ENCODE data around the gene SMO.

SMO gene

GRCh38 chr7:129159539-129159938 is 28.9 kb upstream of the SMO start:
- no peaks in the 10 kb centered on the region for H3K9me2 ChIP-seq (ENCODE audit: low read depth, low read length)
- no peak overlapping the region for H3K9ac ChIP-seq (ENCODE audit: low read length)
- H2AFZ ChIP-seq (ENCODE audit: low read length), result no peak overlapping the region
- TF ChIP-seq EZH2 (IDR thresholded peaks at IDR 0.05; ENCODE audit: borderline replicate concordance, low read length) (no peak), CTCF (IDR thresholded peaks at IDR 0.05; ENCODE audit: low read length) (no peak)
- H3K4me1 ChIP-seq (ENCODE audit: insufficient read depth, low read length, severe bottlenecking), result peaks cover 9% of the 10 kb centered on the region
- no peak overlapping the region for H3K27ac ChIP-seq (ENCODE audit: low read depth, low read length, poor library complexity, severe bottlenecking)
- no peaks in the 10 kb centered on the region for H3K79me2 ChIP-seq (ENCODE audit: insufficient read depth, low read length)
- 0 out of 2 replicates have a peak, but pooled peaks cover 3% of the 10 kb centered on the region for H3K36me3 ChIP-seq (ENCODE audit: insufficient read depth, low read length)
- no peaks in the 10 kb centered on the region for H3K27me3 ChIP-seq (ENCODE audit: insufficient read depth, low read length)
- H3K9me3 ChIP-seq (ENCODE audit: low read length), result no peaks in the 10 kb centered on the region
- H3F3A ChIP-seq (ENCODE audit: insufficient read depth, low read length), result no peaks in the 10 kb centered on the region
- H3K4me2 ChIP-seq (ENCODE audit: low read length), result no peak overlapping the region
- H4K20me1 ChIP-seq (ENCODE audit: insufficient read depth, low read length), result no peaks in the 10 kb centered on the region
- H3K4me3 ChIP-seq (ENCODE audit: low read depth, low read length, poor library complexity, severe bottlenecking), result no peak overlapping the region

DNA sequence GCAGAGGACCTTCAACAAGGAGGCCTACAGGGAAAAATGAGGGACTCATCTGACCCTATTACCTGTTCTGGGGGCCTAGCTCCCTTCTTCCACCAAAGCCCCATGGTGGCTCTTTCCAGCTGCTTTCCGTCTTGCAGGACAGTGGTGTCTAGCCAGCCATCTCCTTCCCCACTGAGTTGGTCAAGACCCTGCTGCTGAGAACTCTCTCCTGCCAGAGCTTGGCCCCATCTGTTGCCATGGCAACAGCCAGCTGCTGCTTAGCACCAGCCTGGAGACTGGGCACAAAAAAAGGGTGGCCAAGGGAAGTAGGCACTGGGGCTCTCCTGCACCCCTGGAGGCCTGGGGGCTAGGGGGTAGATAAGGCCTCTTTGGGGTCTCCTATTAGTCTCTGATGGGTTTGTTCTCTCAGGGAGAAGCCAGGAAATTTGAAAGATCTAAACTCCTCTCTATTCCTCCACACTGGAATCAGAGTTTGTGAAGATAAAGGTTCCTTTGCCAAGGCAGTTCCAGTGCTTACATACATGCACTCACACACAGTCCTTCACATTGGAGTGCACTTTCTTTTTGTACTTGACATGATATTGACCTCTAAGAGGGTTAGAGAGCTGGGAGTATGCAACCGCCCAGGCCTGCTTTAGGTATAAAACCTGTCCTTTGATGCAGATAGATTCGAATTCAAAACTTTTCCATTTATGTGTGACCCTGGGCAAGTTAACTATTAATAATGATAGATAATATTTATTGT is 28.1 kb upstream of the SMO start:
- peaks cover 8% of the 10 kb centered on the region; the same call in 1 of the 2 replicates for H3K36me3 ChIP-seq (ENCODE audit: insufficient read depth, low read length)
- H3K79me2 ChIP-seq (ENCODE audit: insufficient read depth, low read length), result no peaks in the 10 kb centered on the region
- no peak overlapping the region for H3K27ac ChIP-seq (ENCODE audit: low read depth, low read length, poor library complexity, severe bottlenecking)
- no peaks in the 10 kb centered on the region for H4K20me1 ChIP-seq (ENCODE audit: insufficient read depth, low read length)
- H3K4me1 ChIP-seq (ENCODE audit: insufficient read depth, low read length, severe bottlenecking), result peaks cover 9% of the 10 kb centered on the region
- H3K4me2 ChIP-seq (ENCODE audit: low read length), result no peak overlapping the region
- no peaks in the 10 kb centered on the region for H3K9me2 ChIP-seq (ENCODE audit: low read depth, low read length)
- H3K27me3 ChIP-seq (ENCODE audit: insufficient read depth, low read length), result no peaks in the 10 kb centered on the region
- H3K9me3 ChIP-seq (ENCODE audit: low read length), result no peaks in the 10 kb centered on the region
- no peak overlapping the region for H3K9ac ChIP-seq (ENCODE audit: low read length)
- TF ChIP-seq EZH2 (IDR thresholded peaks at IDR 0.05; ENCODE audit: borderline replicate concordance, low read length), result no peak
- no peak for TF ChIP-seq CTCF (IDR thresholded peaks at IDR 0.05; ENCODE audit: low read length)
- no peaks in the 10 kb centered on the region for H3F3A ChIP-seq (ENCODE audit: insufficient read depth, low read length)
- no peak overlapping the region for H2AFZ ChIP-seq (ENCODE audit: low read length)
- no peak overlapping the region for H3K4me3 ChIP-seq (ENCODE audit: low read depth, low read length, poor library complexity, severe bottlenecking)

DNA sequence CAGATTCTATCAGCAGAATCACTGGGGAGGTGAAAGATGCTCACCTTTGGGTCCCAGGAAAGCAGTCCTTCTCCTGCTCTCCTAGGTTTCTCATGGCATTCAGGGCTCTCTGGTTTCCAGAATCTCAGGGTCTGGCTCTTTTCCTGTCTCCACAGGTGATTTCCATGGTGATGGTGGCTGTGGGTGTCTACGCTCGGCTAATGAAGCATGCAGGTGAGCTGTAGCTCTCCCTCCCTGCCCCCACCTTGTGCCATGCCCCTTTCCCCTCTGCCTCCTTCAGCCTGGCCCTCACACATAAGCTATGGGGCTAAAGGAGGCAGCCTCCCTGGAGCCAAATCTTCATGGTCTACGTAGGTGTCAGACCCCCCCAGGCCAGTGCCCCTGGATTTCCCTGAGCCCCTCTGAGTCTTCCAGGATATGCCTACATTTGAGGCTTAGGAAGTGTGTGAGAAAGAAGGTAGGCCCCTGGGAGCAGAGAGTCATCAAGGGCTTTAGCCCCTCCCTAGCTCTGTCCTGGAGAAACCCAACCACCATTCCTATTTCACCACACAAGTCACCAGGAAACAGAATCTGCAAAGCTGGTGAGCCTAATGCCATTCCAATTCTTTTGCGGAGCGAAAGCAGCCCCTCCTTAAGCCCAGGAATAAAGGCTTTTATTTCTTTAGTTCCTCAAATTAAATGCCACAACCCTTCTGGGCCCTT is 26.8 kb upstream of the SMO start:
- TF ChIP-seq EZH2 (IDR thresholded peaks at IDR 0.05; ENCODE audit: borderline replicate concordance, low read length), result no peak
- TF ChIP-seq CTCF (IDR thresholded peaks at IDR 0.05; ENCODE audit: low read length), result no peak
- Histone ChIP-seq H3K9me3 (ENCODE audit: low read length) (no peaks in the 10 kb centered on the region), H3K36me3 (ENCODE audit: insufficient read depth, low read length) (peaks cover 9% of the 10 kb centered on the region; the same call in 1 of the 2 replicates), H3K9me2 (ENCODE audit: low read depth, low read length) (no peaks in the 10 kb centered on the region), H3K4me1 (ENCODE audit: insufficient read depth, low read length, severe bottlenecking) (peaks cover 9% of the 10 kb centered on the region), H3K79me2 (ENCODE audit: insufficient read depth, low read length) (no peaks in the 10 kb centered on the region), H3K4me2 (ENCODE audit: low read length) (no peak overlapping the region), H2AFZ (ENCODE audit: low read length) (no peak overlapping the region), H3K27me3 (ENCODE audit: insufficient read depth, low read length) (no peaks in the 10 kb centered on the region), H3K4me3 (ENCODE audit: low read depth, low read length, poor library complexity, severe bottlenecking) (no peak overlapping the region), H3F3A (ENCODE audit: insufficient read depth, low read length) (no peaks in the 10 kb centered on the region), H3K9ac (ENCODE audit: low read length) (no peak overlapping the region), H4K20me1 (ENCODE audit: insufficient read depth, low read length) (no peaks in the 10 kb centered on the region), H3K27ac (ENCODE audit: low read depth, low read length, poor library complexity, severe bottlenecking) (no peak overlapping the region)

Measured in OCI-LY1 (cell line).